HG02798 (cell line): ENCODE measurements around the gene MT3.

Experiments used
- ATAC-seq: cut with Tn5 transposase; IDR thresholded peaks from one replicate; pipeline ENCODE4 v1.9.1; 2021; ENCODE audit warnings: mild to moderate bottlenecking; ENCODE audit not compliant: unreplicated experiment, poor library complexity

The MT3 gene

GRCh38 chr16:56589141-56590039 lies at the start of gene MT3:
Gene MT3 (plus strand): TSS chr16:56589528. CDS start chr16:56589591, 63 bp downstream.
- ATAC-seq: no peak

GRCh38 chr16:56539656-56540055 lies 49.7 kb upstream of the MT3 start:
- ATAC-seq: no peak

GRCh38 chr16:56542039-56542438 lies 47.3 kb upstream of the MT3 start:
- ATAC-seq: no peak

- ATAC-seq: no peak
Measured at GRCh38 chr16:56547120-56547948, 42.0 kb upstream of the MT3 start.

- ATAC-seq: no peak
Measured at GRCh38 chr16:56547949-56548567, 41.3 kb upstream of the MT3 start.

GRCh38 chr16:56549161-56549560 lies 40.2 kb upstream of the MT3 start:
- ATAC-seq: no peak

- ATAC-seq: no peak
Measured at GRCh38 chr16:56549744-56550385, 39.5 kb upstream of the MT3 start.

GRCh38 chr16:56551796-56552738 lies 37.3 kb upstream of the MT3 start:
- no peak for ATAC-seq

GRCh38 chr16:56554441-56554840 lies 34.9 kb upstream of the MT3 start:
- no peak for ATAC-seq

GRCh38 chr16:56558024-56558747 lies 31.1 kb upstream of the MT3 start:
- no peak for ATAC-seq

GRCh38 chr16:56559109-56559508 lies 30.2 kb upstream of the MT3 start:
- no peak for ATAC-seq

GRCh38 chr16:56560447-56560846 lies 28.9 kb upstream of the MT3 start:
- ATAC-seq: no peak

- ATAC-seq: no peak
Measured at GRCh38 chr16:56561126-56561525, 28.2 kb upstream of the MT3 start.

GRCh38 chr16:56564793-56565477 lies 24.4 kb upstream of the MT3 start, which contains the start of gene MT4:
Gene MT4 (plus strand): TSS chr16:56565073. CDS start chr16:56565129, 56 bp downstream.
- ATAC-seq: no peak

GRCh38 chr16:56569971-56570370 lies 19.4 kb upstream of the MT3 start:
- ATAC-seq: no peak

- ATAC-seq: no peak
Measured at GRCh38 chr16:56571525-56571924, 17.8 kb upstream of the MT3 start.

GRCh38 chr16:56574625-56575024 lies 14.7 kb upstream of the MT3 start:
- no peak for ATAC-seq
